ENCODE results near the gene RABGAP1L.
"Not testable (repeated sequence)": the region's sequence is repeated elsewhere in the genome, so short reads cannot be mapped to it uniquely, and the experiment has no call there.

Gene RABGAP1L

DNA sequence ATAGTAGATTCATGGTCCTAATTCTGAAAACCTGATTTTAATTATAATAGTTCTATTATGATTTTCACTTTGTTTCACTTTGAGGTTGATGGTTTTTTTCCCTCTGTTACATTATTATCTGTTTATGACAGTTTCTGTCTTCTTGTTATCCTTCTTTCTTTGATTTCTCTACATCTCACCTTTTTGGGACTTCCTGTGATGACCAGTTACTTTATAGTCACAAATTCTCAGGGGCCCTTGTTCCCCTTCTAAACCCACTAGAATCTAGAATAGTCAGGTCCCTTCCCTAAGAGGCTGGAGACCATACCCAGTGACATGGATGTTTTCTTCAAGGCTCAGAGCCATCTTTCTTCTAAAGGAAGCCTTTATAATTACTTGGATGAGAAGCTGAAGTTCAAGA, 526.9 kb downstream of the RABGAP1L start:
- DNase-seq = no peak

GRCh38 chr1:174689524-174689923, 530.2 kb downstream of the RABGAP1L start:
- DNase-seq = no peak

- no peak for DNase-seq
These were observed 530.9 kb downstream of the RABGAP1L start for GRCh38 chr1:174690266-174690665.

DNA sequence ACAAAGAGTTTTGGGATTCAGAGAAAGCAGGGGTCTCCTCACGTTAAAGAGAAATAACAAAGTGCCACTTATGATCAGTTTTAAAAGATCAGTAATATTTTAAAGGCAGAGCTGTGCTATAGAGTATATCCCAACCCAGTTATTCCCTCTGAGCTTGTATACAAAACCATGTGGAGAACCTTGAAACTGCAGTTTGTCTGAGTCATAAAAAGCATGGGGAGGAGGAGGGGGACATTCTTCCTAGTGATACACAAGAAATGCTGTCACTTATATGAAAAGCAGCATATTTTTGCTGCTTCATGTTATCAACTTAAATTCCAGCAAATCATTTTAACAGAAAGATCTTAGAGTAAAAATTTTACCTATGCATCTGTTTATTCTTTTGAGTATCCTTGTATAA, 533.0 kb downstream of the RABGAP1L start:
- no peak for DNase-seq

DNA sequence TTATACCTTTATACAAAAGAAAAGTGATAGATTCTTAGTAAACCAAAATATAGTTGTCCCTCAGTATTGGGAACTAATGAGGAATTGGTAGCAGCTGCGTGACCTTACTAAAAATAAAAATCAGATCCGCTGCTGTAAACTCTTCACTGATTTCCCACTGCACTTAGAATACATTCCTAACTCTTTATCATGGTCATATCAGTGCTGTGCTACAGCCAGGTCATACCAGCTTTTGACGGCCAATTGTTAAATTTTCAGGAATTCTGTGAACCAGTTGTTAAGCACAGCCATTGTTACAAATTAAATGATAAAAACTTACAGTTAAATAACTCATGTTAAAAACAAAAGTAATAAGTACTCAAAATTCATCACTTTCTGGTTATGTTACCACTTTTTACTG, 533.8 kb downstream of the RABGAP1L start:
- no peak for DNase-seq

DNA sequence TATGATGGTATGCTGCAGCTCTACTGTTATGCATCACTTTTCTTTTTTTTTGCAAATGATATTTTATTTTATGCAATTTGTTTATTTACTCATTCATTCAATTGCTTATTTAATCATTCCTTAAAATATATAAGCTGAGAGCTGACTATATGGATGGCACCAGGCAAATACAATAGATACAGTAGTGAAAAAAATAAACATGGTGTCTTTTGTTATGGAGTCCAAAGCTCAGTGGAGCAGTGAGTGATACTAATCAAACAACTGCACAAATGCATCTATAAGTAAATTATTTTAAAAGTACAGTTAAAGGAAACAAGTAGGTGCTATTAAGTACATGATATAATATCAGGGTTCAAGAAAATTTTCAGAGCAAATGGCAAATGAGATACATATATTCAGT, 534.2 kb downstream of the RABGAP1L start:
- DNase-seq = not testable (repeated sequence)

GRCh38 chr1:174696026-174696821, 536.9 kb downstream of the RABGAP1L start:
- DNase-seq = no peak

- DNase-seq = no peak
These were observed 541.0 kb downstream of the RABGAP1L start for GRCh38 chr1:174700314-174700713.

DNA sequence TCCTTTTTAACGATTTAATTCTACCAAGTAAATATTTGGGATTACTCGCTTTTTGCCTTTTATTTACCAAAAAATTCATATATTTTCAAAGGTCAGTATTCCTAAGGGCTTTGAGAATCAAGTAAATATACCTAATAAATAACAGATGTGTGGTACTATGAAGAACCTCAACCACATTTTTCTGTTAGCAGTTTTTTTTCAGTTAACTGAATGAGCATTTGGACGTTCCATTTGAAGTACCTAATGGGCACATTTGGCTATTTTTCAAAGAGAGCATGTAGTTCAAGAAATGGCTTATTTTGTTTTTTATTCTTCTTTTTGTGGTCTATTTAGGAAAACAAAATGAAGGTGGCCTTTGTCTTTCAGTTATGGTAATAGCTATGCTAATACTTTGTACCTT, 541.5 kb downstream of the RABGAP1L start:
- no peak for DNase-seq

GRCh38 chr1:174701565-174701964, 542.2 kb downstream of the RABGAP1L start:
- DNase-seq = no peak

GRCh38 chr1:174702011-174702410, 542.7 kb downstream of the RABGAP1L start:
- no peak for DNase-seq

DNA sequence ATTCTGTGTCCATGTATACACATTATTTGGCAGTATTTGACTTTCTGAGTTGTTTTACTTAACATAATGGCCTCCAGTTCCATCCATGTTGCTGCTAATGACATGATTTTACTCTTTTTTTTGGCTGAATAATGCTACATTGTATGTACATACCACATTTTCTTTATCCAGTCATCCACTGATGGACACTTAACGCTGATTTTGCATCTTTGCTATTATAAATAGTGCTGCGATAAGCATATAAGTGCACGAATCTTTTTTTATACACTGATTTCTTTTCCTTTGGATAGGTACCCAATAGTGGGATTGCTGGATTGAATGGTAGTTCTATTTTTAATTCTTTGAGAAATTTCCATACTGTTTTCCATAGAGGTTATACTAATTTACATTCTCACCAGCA, 544.0 kb downstream of the RABGAP1L start:
- no peak for DNase-seq

- DNase-seq = no peak
These were observed 545.0 kb downstream of the RABGAP1L start for GRCh38 chr1:174704300-174704699.

GRCh38 chr1:174710868-174711845, 551.8 kb downstream of the RABGAP1L start:
- no peak for DNase-seq

- not testable (repeated sequence) for DNase-seq
These were observed 552.5 kb downstream of the RABGAP1L start for GRCh38 chr1:174711848-174712247.

- DNase-seq = no peak
These were observed 553.2 kb downstream of the RABGAP1L start for GRCh38 chr1:174712541-174712940.

DNA sequence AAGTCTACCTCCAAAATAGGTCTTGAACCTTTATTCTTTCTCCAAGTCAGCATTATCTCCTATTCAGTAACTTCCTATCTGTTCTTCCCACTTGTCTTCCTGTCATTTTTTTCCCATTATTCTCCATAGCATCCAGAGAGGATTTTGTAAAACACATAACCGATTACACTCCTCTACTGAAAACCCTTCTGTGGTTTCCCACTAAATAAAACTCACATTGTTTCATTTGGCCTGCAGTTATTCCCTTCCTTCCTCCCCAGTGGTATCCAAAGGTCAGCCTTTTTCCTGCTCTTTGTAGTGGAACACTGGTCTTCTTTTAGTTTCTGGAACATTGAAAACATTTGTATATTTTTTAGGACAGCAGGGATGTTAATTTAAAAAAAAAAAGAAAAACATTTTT, 554.5 kb downstream of the RABGAP1L start:
- DNase-seq = no peak

GRCh38 chr1:174719194-174719593, 559.9 kb downstream of the RABGAP1L start:
- DNase-seq = no peak

- no peak for DNase-seq
These were observed 561.3 kb downstream of the RABGAP1L start for GRCh38 chr1:174720618-174721017.

- no peak for DNase-seq
These were observed 561.9 kb downstream of the RABGAP1L start for GRCh38 chr1:174721246-174721645.

- no peak for DNase-seq
These were observed 564.5 kb downstream of the RABGAP1L start for GRCh38 chr1:174723816-174724215.

GRCh38 chr1:174724219-174724618, 564.9 kb downstream of the RABGAP1L start:
- DNase-seq = no peak

- peak; percentile 10 for DNase-seq
These were observed 567.0 kb downstream of the RABGAP1L start for GRCh38 chr1:174726167-174726879.
